ENCODE data around the gene TBC1D21.

The TBC1D21 gene

DNA sequence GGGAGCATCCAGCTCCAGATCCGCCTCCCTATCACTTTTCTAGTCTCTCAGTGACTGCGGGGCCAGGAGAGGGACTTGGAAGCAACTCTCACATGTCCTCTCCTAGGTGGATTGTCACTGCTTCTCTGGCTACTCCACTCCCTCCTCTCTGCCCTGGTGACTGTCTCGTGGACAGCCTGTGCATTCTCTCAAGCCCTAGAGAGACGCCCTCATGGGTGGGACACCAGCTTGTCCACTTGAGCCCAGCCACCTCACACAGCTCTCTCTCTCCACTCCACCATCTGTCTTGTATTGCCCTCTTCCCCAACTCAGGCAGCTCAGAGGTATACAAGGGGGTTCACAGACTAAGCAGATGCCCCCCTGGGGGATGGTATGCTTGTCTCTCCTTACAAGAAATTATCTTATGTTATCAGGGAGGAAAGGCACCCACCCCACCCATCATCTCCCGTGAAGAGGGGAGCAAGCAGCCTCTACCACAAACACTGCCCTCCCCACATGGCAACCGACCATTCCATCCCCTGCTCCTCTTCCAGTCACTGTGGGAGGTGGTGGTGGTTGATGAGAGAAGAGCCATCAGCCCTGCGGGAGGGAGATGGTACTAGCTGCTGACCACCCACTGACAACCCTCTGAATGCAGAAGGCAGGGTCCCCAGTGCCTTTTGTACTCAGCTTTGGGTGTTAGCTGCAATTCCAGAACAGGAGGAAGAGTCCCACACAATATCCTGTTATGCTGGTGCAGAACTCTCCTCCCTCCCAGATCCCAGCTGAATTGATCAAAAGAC, 37.3 kb downstream of the TBC1D21 start:
- H3K4me1 ChIP-seq (ENCODE audit: control insufficient read depth, insufficient read depth, low read length): peaks cover 5% of the 10 kb centered on the region; the same call in 1 of the 2 replicates
- H3K4me3 ChIP-seq (ENCODE audit: low read depth, low read length): no peak overlapping the region
- H3K9ac ChIP-seq (ENCODE audit: low read length): no peak overlapping the region
- no peak overlapping the region for H3K27ac ChIP-seq (ENCODE audit: low read depth, low read length)
- H3K9me3 ChIP-seq (ENCODE audit: control insufficient read depth, insufficient read depth, low read depth, low read length): no peaks in the 10 kb centered on the region
- no peaks in the 10 kb centered on the region for H3K36me3 ChIP-seq (ENCODE audit: control insufficient read depth, insufficient read depth, low read length)
- no peaks in the 10 kb centered on the region for H3K27me3 ChIP-seq (ENCODE audit: control insufficient read depth, insufficient read depth, low read length)

DNA sequence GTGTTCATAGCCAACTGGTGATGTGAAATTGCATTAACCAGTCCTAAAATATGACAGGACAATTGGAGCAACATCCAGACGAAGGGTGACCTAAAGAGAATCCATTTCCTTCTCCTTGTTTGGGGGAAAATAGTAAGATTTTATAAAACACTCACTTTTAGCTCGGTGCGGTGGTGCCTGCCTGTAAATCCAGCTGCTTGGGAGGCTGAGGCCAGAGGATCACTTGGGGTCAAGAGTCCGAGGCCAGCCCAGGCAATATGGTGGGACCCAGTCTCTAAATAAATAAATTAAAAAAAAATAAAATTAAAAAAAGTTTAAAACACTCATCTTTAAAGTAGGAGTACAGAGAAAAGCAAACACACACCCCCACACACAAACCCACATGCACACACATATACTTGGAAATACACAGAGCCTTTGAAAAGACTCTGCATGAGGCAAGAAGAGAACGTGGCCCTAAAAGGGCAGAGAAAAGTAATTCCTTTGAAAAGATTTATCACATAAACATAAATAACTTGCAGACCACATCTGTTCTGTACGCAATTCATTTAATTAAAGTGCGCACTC, 38.7 kb downstream of the TBC1D21 start:
- Histone ChIP-seq H3K4me1 (ENCODE audit: control insufficient read depth, insufficient read depth, low read length) (peaks cover 5% of the 10 kb centered on the region; the same call in 1 of the 2 replicates), H3K9me3 (ENCODE audit: control insufficient read depth, insufficient read depth, low read depth, low read length) (peaks cover 5% of the 10 kb centered on the region), H3K9ac (ENCODE audit: low read length) (no peak overlapping the region), H3K36me3 (ENCODE audit: control insufficient read depth, insufficient read depth, low read length) (no peaks in the 10 kb centered on the region), H3K27me3 (ENCODE audit: control insufficient read depth, insufficient read depth, low read length) (no peaks in the 10 kb centered on the region), H3K4me3 (ENCODE audit: low read depth, low read length) (no peak overlapping the region), H3K27ac (ENCODE audit: low read depth, low read length) (no peak overlapping the region)

DNA sequence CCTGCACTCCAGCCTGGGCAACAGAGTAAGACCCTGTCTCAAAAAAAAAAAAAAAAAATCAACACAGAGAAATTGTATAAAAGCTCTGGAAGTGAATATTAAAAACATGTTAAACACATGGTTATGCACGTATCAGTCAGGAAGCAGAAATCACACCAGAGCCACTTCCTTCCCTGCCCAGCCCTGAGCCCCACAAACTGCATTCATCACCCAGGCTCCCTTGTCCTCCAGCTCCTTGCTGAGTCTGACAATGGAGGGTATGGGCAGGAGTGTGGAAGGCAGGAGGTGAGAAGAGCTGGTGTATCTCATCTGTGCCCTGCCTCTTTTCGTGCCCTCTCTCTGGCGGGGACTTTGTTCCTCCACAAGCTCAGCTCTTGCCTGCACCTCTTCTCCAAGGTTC, 40.8 kb downstream of the TBC1D21 start:
- Histone ChIP-seq H3K36me3 (ENCODE audit: control insufficient read depth, insufficient read depth, low read length) (peaks cover 8% of the 10 kb centered on the region), H3K4me1 (ENCODE audit: control insufficient read depth, insufficient read depth, low read length) (peaks cover 5% of the 10 kb centered on the region; the same call in 1 of the 2 replicates), H3K9me3 (ENCODE audit: control insufficient read depth, insufficient read depth, low read depth, low read length) (peaks cover 10% of the 10 kb centered on the region), H3K27ac (ENCODE audit: low read depth, low read length) (no peak overlapping the region), H3K27me3 (ENCODE audit: control insufficient read depth, insufficient read depth, low read length) (no peaks in the 10 kb centered on the region), H3K9ac (ENCODE audit: low read length) (no peak overlapping the region), H3K4me3 (ENCODE audit: low read depth, low read length) (no peak overlapping the region)

DNA sequence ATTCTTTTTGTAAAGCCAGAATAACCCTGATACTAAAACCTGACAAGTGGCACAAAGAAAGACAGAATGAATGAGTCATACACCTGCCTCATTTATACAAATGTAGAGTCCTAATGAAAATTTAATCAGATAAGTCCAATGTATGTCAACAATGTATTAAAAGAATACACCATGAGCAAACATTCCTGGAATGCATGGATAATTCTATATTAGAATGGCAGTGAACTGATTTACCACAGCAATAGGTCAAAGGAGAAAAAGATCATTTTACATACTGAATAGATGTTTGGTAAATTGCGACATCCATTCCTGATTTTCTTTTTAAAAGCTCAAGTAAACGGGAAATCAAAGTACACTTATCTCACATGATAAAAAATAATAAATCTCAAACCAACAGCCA, 41.7 kb downstream of the TBC1D21 start:
- H3K27me3 ChIP-seq (ENCODE audit: control insufficient read depth, insufficient read depth, low read length): no peaks in the 10 kb centered on the region
- H3K4me1 ChIP-seq (ENCODE audit: control insufficient read depth, insufficient read depth, low read length): peaks cover 5% of the 10 kb centered on the region; the same call in 1 of the 2 replicates
- H3K9me3 ChIP-seq (ENCODE audit: control insufficient read depth, insufficient read depth, low read depth, low read length): peaks cover 10% of the 10 kb centered on the region
- H3K9ac ChIP-seq (ENCODE audit: low read length): no peak overlapping the region
- H3K36me3 ChIP-seq (ENCODE audit: control insufficient read depth, insufficient read depth, low read length): peaks cover 8% of the 10 kb centered on the region
- H3K27ac ChIP-seq (ENCODE audit: low read depth, low read length): no peak overlapping the region
- H3K4me3 ChIP-seq (ENCODE audit: low read depth, low read length): no peak overlapping the region

DNA sequence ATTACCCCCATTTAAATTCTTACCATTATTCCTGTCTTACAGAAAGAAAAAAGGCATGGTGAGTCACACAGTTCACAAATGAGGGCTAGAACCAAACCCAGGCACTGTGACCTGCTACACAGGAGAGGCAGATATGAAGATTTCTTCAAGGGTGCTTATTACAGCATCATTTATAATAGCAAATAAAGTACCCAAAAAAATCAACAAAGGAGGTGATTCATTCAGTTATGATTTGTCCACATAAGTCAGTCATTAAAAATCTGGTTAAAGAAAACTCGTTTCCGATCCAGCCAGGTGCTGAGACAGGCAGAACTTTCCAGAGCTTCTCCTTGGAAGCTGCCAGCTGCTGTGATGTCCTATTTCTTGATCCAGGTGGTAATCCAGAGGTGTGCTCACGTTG, 45.4 kb downstream of the TBC1D21 start:
- Histone ChIP-seq H3K27me3 (ENCODE audit: control insufficient read depth, insufficient read depth, low read length) (no peaks in the 10 kb centered on the region), H3K36me3 (ENCODE audit: control insufficient read depth, insufficient read depth, low read length) (peaks cover 8% of the 10 kb centered on the region), H3K9ac (ENCODE audit: low read length) (no peak overlapping the region), H3K27ac (ENCODE audit: low read depth, low read length) (no peak overlapping the region), H3K4me3 (ENCODE audit: low read depth, low read length) (no peak overlapping the region), H3K9me3 (ENCODE audit: control insufficient read depth, insufficient read depth, low read depth, low read length) (peaks cover 10% of the 10 kb centered on the region), H3K4me1 (ENCODE audit: control insufficient read depth, insufficient read depth, low read length) (peaks cover 22% of the 10 kb centered on the region)

DNA sequence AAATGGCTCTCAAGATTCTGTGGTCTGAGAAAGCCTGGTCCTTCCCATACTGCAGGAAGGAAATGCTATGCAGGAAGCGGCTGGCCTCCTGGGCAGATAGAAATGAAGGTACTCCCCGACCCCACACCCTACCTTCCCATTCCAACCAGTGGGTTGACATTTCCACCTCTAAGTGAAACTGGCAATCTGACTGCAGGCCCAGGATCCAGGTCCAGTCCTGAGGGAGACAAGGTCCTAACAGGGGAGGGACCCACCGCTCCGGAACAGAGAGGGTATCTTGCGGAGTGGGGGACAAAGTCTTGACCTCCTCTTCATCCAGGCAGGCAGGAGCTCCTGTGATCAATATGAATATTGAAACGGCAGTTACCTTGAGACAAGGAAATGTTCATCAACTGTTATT, 46.3 kb downstream of the TBC1D21 start:
- Histone ChIP-seq H3K27ac (ENCODE audit: low read depth, low read length) (no peak overlapping the region), H3K27me3 (ENCODE audit: control insufficient read depth, insufficient read depth, low read length) (no peaks in the 10 kb centered on the region), H3K4me1 (ENCODE audit: control insufficient read depth, insufficient read depth, low read length) (peaks cover 32% of the 10 kb centered on the region), H3K9ac (ENCODE audit: low read length) (no peak overlapping the region), H3K9me3 (ENCODE audit: control insufficient read depth, insufficient read depth, low read depth, low read length) (peaks cover 10% of the 10 kb centered on the region), H3K4me3 (ENCODE audit: low read depth, low read length) (no peak overlapping the region), H3K36me3 (ENCODE audit: control insufficient read depth, insufficient read depth, low read length) (peaks cover 8% of the 10 kb centered on the region)

DNA sequence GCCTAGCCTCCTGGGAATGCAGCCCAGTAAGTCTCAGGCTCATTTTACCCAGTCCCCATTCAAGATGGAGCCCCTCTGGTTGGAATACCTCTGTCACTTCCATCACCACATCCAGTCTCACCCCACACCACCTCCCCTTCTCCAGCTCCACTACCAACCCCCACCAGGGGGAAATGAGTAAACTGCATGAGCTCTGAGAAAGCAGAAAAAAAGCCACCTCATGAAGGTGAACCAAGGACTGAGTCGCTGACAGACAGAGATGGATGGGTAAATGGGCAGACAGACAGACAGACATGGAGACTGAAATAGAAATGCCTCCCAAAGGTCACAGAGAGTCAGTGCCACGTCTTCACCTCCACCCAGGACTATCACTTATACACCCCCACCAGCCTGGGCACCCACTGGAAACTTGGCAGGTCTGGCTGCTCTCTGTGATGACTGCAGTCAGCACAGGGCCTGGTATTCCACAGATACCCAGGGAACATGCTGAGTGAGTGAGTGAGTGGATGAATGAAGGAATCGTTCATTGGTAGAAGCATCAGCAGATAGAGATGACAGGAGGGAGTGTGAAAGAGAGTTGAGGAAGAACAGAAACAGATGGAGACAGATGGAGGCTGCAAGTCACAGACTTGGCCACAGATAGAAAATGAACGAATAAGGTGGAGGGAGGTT, 48.0 kb downstream of the TBC1D21 start:
- Histone ChIP-seq H3K27ac (ENCODE audit: low read depth, low read length) (no peak overlapping the region), H3K9me3 (ENCODE audit: control insufficient read depth, insufficient read depth, low read depth, low read length) (peaks cover 6% of the 10 kb centered on the region; the same call in 1 of the 2 replicates), H3K4me3 (ENCODE audit: low read depth, low read length) (no peak overlapping the region), H3K9ac (ENCODE audit: low read length) (no peak overlapping the region), H3K4me1 (ENCODE audit: control insufficient read depth, insufficient read depth, low read length) (peaks cover 48% of the 10 kb centered on the region), H3K36me3 (ENCODE audit: control insufficient read depth, insufficient read depth, low read length) (peaks cover 8% of the 10 kb centered on the region), H3K27me3 (ENCODE audit: control insufficient read depth, insufficient read depth, low read length) (no peaks in the 10 kb centered on the region)

DNA sequence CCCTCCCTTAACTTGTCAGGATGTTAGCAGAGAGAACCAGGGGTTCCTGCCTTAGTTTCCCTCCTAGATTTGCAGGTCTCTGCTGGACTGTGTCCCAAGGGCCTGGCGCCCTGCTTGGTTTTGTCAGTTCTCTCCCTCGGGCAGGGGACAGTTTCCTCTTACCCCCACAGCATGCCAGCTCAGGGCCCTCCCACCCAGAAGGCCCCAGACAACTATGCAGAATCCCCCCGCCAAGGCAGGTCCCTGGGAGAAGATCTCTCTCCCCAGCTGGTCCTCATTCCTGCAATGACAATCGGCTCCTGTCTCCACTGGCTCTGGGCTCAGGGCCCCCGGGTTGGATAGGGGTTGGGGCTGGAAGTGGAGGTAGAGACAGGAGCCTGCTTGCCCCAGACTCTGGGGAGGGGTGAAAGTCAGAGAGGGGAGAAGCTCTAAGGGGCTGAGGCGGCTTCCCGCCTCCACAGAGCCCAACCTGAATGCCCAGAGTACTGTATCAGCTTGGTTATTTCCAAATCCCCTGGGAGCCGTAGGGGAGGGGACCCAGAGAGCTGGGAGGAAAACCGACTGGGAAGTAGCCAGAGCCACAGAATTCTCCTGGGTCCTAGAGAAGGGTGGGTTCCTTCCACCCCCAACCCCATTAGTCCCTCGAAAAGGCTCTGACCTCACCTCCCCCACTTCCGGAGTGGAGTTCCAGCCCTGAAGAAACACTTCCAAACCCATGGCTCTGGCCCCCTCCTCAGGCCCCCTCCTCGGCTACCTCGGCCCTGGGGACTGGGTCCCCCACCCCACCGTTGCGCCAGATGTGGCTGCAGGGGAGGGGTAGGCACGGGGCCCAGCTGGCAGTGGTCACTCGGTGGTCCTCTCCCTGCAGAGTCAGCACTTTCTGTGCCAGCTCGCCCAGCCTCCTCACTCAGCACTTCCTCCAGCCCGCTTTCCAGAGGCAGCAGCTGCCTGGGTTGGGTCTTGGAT, 49.1 kb downstream of the TBC1D21 start:
- Histone ChIP-seq H3K27ac (ENCODE audit: low read depth, low read length) (no peak overlapping the region; the same call in 1 of the 2 replicates), H3K4me1 (ENCODE audit: control insufficient read depth, insufficient read depth, low read length) (peaks cover 50% of the 10 kb centered on the region), H3K9ac (ENCODE audit: low read length) (peak overlapping the region; percentile 21), H3K27me3 (ENCODE audit: control insufficient read depth, insufficient read depth, low read length) (no peaks in the 10 kb centered on the region), H3K9me3 (ENCODE audit: control insufficient read depth, insufficient read depth, low read depth, low read length) (peaks cover 6% of the 10 kb centered on the region; the same call in 1 of the 2 replicates), H3K36me3 (ENCODE audit: control insufficient read depth, insufficient read depth, low read length) (peaks cover 8% of the 10 kb centered on the region), H3K4me3 (ENCODE audit: low read depth, low read length) (peak overlapping the region; percentile 29)

DNA sequence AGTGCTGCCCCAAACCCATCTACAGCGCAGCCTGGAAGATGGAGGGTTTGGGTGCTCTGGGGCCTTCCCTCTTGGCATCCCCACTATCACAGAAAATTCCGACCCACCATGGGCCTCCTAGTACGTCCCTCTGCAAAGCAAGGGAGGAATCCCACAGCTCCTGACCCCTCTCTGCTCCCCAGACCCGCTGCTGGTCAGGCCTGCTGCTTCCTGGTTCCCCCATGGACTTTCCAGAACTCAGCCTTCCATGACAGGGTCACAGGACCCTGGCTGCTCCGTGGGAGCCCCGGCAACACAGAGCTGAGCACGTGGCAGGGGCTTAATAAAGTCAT, 49.8 kb downstream of the TBC1D21 start:
- peaks cover 4% of the 10 kb centered on the region; the same call in 1 of the 2 replicates for H3K9me3 ChIP-seq (ENCODE audit: control insufficient read depth, insufficient read depth, low read depth, low read length)
- H3K9ac ChIP-seq (ENCODE audit: low read length): peak overlapping the region; percentile 21
- peaks cover 5% of the 10 kb centered on the region for H3K36me3 ChIP-seq (ENCODE audit: control insufficient read depth, insufficient read depth, low read length)
- peak overlapping the region; percentile 29 for H3K4me3 ChIP-seq (ENCODE audit: low read depth, low read length)
- H3K27me3 ChIP-seq (ENCODE audit: control insufficient read depth, insufficient read depth, low read length): no peaks in the 10 kb centered on the region
- no peak overlapping the region for H3K27ac ChIP-seq (ENCODE audit: low read depth, low read length)
- peaks cover 53% of the 10 kb centered on the region for H3K4me1 ChIP-seq (ENCODE audit: control insufficient read depth, insufficient read depth, low read length)

DNA sequence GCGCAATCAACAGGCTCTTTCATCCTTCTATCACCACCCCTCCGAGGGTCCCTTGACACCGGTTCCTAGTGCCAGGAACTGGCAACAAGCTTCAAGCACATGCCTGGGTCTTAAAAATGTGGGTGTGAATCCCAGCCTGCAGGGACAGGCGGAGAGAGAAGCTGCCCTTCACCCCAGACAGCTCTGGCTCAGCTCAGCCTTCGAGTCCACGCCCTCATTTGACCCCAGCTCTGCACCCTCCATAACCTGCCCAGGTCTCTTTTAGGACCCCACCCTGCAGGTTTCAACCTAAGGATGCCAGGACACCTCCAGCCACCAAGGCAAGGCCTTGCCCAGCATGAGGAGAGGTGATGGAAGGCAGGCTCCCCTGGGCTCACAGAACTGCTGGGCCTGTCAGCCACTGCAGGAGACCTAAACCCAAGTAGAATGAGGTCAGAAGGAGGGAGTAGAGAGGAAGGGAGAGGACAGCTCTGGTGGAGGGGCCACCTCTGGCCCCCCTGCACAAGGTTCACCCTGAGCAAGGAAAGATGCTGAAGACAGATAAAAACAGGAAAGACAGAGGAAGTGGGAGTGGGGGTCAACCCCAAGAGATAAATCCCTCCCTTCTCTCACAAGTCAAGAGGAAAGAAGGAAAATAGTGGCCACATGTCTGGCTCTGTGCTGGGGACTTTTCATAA, 50.3 kb downstream of the TBC1D21 start:
- H3K4me1 ChIP-seq (ENCODE audit: control insufficient read depth, insufficient read depth, low read length): peaks cover 54% of the 10 kb centered on the region
- H3K9ac ChIP-seq (ENCODE audit: low read length): no peak overlapping the region
- no peaks in the 10 kb centered on the region for H3K9me3 ChIP-seq (ENCODE audit: control insufficient read depth, insufficient read depth, low read depth, low read length)
- H3K27ac ChIP-seq (ENCODE audit: low read depth, low read length): no peak overlapping the region
- H3K4me3 ChIP-seq (ENCODE audit: low read depth, low read length): no peak overlapping the region
- H3K27me3 ChIP-seq (ENCODE audit: control insufficient read depth, insufficient read depth, low read length): no peaks in the 10 kb centered on the region
- H3K36me3 ChIP-seq (ENCODE audit: control insufficient read depth, insufficient read depth, low read length): peaks cover 4% of the 10 kb centered on the region; the same call in 1 of the 2 replicates

Measured in HUES6 (cell line).